GM19193 (cell line): Measurements from ENCODE around the gene SPRTN.

Experiments
- POLR2A ChIP-seq: IDR thresholded peaks from 4 replicates; pipeline ENCODE4 v1.6.1; 2011; ENCODE audit not compliant: insufficient read depth, insufficient read length; ENCODE audit errors: extremely low read depth

The SPRTN gene, protein sequence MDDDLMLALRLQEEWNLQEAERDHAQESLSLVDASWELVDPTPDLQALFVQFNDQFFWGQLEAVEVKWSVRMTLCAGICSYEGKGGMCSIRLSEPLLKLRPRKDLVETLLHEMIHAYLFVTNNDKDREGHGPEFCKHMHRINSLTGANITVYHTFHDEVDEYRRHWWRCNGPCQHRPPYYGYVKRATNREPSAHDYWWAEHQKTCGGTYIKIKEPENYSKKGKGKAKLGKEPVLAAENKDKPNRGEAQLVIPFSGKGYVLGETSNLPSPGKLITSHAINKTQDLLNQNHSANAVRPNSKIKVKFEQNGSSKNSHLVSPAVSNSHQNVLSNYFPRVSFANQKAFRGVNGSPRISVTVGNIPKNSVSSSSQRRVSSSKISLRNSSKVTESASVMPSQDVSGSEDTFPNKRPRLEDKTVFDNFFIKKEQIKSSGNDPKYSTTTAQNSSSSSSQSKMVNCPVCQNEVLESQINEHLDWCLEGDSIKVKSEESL

DNA sequence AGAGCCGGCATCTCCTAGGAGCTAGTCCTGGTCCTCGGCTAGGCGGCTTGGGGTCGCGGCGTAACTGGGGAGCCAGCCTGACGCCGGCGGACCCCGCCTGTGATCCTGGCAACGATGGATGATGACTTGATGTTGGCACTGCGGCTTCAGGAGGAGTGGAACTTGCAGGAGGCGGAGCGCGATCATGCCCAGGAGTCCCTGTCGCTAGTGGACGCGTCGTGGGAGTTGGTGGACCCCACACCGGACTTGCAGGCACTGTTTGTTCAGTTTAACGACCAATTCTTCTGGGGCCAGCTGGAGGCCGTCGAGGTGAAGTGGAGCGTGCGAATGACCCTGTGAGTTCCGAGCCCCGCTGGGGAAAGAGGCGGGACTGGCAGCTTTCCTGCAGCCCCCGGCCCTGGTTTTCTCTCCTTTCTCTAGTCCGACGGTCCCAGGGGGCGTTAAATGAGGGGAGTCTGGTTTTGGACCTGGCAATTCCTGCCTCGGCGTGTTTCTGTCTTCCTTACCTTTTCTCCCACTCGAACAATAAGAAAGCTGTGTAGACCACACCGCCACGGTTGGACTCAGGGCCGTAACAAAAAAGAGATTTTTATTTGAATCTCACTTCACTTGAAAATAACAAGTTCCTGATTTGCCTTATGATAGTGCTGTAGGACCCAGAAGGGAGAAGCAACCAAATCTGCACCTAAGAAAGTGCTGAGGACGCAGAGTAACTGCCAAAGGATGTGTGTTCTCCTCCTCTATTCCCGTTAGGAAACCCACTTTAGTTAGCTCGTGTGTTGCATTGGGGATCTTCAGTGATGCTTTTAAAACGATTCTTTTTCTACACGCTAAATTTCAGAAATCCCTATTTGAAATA lies at the start of gene SPRTN:
TSS of gene SPRTN (plus strand) at position 24 of the 859 bp plus-strand sequence. CDS start at position 115, 91 bp downstream.
- TF ChIP-seq POLR2A, result peak; percentile 57

DNA sequence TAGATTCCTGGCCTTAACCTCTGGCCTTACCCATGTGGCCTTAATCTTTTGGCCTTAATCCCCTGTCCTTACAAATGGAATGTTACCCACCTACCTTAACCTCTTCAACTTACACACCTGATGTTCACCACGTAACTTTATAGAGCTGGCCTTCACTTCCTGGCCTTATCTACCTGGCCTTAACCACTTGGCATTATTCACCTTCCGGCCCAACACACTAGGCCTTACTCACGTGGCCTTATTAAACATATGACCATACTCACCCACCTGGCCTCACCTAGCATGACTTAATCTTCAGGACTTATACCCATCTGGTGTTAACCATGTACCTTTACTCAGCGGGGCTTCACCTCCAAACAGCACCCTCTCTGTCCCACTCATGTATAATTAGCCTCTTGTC lies 42.2 kb upstream of the SPRTN start:
- no peak for TF ChIP-seq POLR2A

DNA sequence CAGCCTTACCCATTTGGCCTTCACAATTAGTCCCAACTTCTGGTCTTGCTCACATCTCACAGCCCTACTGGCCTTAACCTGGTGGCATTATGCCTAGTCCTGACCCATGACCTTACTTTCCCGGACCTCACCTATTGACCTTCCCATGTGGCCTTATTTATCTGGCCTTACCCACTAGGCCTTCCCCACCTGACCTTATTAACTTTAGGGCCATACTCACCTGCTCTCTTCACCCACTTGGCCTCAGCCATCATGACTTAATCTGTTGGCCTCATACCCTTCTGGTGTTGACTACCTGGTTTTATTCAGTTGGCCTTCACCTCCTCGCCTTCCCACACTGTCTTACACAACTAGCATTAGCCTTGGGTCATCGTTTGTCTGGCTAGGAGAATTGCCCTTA lies 36.1 kb upstream of the SPRTN start:
- no peak for TF ChIP-seq POLR2A

DNA sequence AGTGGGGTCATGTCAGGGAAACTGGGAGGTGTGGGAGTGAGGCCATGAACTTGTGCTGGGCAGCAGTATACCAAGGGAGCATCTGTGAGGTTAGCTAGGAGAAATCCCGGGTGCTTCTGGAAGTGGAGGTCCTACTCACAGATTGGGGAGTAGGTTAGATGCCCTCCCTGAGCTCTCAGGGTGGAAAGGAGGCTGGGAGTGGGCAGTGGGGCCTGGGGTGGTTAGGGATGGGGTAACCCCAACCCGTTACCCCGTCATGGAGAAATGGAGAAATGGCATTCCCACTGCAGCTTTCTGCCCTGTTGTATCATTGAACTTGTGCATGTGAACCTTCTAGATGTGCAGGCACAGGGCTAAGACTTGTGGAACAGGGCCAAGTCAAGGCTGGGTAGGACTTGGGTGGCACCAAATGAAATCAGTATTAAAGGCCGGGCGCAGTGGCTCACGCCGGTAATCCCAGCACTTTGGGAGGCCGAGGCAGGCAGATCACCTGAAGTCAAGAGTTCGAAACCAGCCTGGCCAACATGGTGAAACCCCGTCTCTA lies 27.6 kb upstream of the SPRTN start:
- no peak for TF ChIP-seq POLR2A

DNA sequence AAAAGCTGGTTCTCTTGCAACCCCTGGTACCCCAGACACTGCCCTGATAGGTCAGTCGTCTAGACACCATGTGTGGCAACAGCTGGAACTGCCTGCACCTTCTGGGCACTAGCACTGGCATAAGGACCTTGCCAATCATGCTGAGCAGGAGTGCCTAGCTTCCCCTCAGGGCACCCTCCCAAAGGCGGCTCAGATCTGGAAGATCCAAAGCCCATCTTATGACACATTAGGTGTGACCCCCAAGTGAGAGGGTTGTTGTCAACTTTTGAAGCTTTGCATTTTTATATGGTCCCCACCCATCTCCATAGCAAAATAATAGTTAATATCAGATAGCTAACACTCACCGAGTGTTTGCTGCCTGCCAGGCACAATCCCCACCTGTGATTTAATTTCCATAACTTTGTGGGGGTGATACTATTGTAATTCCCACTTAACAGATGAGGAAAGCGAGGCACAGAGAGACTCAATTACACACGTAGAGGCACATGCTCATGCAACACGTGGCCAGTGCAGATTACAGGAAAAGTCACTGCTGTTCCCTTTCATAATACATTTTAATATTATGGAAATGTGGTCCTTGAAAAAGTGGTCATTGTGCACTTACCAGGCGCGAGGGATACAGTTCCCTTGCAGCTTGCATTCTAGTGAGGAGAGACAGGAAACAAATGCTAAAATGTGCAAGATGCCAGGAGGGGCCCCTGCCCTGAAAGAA lies 26.2 kb upstream of the SPRTN start:
- no peak for TF ChIP-seq POLR2A

DNA sequence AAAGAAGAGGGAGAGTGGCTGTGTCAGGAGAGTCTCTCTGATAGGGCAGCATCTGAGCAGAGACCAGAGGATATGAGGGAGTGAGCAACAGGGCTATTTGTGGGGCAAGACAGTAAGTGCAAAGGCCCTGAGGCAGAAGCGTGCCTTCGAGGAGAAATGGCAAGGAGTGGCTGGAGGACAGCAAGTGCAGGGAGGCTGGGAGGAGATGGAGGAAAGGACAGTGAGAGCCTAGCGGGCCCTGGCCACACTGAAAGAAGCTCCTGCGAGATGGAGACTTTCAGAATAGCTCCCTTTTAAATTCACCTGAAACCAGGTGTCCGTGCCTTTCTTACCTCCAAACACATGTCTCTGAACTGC lies 25.7 kb upstream of the SPRTN start:
- TF ChIP-seq POLR2A, result no peak

DNA sequence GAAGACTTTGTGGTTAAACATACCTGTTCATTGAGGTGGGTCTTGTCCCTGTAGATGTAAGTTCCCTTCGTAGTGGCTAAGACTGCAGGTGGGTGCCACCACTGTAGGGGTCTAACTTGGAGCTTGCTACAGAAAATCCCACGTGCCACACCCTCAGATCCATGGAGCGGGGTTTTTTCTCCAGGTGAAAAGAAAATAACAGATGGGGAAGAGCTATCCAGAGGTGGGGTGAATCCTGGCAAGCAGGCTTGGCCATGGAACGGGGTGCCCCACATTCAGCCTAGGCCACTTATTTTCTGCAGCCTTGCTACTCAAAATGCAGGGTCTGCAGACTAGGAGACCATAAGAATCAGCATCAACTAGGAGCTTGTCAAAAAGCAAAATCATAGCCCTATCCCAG lies 24.4 kb upstream of the SPRTN start:
- no peak for TF ChIP-seq POLR2A

DNA sequence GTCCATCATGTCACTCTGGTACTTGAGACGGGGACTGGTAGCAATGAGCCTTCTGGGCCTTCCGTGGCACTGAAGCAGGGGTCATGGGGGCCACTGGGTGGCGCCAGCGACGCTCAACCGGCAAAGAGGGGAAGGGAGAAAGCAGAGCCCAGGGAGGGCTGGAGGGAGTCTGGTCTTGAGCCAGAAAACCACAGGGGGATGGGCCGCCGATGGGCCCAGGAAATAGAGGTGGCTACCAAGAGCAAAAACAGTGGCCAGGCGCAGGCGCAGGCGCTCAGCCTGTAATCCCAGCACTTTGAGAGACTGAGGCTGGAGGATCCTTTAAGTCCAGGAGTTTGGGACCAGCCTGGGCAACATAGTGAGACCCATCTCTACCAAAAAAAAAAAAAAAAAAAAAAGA lies 22.2 kb upstream of the SPRTN start:
- TF ChIP-seq POLR2A, result no peak

DNA sequence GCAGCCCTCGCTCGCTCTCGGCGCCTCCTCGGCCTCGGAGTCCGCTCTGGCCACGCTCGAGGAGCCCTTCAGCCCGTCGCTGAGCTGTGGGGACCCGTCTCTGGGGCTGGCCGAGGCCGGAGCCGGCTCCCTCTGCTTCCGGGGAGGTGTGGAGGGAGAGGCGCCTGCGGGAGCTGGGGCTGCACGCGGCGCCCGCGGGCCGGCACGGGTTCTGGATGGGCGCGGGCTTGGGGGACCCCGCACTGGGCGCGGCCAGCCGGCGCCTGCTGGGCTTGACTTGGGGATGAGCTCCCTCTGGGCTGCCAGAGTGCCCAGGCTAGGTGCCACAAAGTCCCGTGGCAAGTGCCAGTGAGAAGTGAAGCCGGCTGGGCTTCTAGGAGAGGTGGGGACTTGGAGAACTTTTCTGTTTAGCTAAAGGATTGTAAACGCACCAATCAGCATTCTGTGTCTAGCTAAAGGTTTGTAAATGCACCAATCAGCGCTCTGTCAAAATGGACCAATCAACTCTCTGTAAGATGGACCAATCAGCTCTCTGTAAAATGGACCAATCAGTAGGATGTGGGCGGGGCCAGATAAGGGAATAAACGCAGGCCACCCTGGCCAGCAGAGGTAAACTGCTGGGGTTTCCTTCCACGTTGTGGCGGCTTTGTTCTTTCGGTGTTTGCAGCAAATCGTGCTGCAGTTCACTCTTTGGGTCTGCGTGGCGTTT lies 20.6 kb upstream of the SPRTN start:
- TF ChIP-seq POLR2A, result no peak

DNA sequence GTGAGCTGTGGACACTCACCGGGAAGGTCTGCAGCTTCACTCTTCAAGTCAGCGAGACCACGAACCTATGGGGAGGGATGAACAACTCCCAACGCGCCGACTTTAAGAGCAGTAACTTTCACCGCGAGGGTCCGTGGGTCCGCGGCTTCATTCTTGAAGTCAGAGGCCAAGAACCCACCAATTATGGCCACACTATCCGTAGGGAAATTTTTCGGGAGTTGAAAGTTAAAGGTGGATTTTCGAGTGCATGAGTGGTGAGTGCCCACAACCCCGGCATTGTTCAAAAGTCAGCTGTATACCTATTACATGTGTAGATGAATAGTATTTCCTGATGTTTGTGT lies 20.1 kb upstream of the SPRTN start:
- TF ChIP-seq POLR2A, result no peak

DNA sequence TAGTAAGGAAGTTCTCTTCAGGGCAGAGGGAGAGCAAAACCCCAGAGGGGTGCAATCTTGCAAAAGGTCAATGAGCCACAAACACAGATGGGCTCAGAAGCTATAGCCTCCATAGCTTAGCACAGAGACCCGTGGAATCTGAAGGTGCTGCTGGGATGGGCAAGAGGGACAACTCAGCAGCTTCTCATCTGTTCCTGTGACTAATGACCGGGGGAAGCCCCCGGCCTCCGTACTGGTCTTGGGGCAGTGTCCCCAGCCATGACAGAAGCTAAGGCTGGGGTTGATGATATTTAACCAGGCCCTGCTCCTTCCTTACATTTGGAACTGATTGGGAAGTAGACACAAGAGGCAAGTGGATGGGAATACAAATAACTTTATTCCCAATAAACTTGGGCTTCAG lies 19.5 kb upstream of the SPRTN start:
- no peak for TF ChIP-seq POLR2A

DNA sequence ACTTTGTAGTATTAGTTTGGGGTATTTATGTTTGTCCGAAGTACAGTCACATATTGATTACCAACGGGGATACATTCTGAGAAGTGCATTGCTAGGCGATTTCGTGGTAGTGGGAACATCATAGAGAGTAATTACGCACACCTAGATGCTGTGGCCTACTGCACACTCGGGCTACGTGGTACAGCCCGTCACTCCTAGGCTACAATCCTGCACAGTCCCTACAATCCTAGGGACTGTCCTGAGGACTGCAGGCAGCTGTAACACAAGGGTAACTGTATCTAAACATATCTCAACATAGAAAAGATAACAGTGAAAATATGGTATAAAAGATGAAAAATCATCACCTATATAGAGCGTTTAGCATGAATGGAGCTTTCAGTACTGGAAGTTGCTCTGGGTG lies 19.0 kb upstream of the SPRTN start:
- TF ChIP-seq POLR2A, result no peak

DNA sequence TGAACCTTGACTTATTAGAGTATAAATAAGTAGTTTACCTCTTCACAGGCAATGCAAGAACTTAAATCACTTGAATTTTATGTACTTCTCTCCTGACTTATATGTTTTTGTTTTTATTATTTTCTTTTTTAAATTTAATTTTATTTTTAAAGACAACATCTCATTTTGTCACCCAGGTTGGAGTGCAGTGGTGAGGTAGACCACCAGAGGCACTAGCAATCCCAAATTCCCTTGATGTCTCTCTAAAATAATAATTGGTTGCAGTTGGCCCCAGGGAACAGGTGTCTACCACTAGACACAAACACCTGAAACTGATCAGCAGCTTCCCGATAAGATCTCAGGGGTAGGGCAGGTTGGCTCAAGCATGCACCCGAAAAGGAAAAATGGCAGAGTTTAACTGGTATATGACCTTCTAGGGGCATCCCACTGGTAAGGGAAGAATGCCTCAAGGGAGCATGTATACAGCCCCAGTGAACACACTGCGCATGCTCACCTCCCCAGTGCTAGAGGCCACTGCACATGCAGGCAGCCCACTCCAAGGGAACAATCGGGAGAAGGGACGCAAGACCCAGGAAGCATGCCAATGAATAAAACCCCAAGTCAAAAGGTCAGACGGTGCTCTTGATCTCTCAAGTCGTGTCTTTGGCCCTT lies 15.1 kb upstream of the SPRTN start:
- no peak for TF ChIP-seq POLR2A

DNA sequence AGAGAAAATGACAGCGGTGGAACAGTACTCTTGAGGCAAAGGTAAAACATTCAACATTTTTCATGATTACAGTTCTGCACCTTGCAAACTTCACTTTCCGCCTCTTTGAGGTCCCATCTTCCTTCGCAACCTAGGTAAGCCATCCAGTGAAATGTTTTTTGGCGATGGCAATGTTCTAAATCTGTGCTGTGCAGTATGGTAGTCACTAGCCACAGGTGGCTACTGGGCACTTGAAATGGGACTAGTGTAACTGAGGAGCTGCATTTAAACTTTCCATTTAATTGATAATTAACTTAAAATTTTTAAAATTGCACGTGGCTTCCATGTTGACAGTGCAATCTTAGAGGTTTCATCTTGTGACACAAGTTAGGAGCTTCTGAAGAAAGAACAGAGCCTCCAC lies 13.4 kb upstream of the SPRTN start:
- TF ChIP-seq POLR2A, result no peak

DNA sequence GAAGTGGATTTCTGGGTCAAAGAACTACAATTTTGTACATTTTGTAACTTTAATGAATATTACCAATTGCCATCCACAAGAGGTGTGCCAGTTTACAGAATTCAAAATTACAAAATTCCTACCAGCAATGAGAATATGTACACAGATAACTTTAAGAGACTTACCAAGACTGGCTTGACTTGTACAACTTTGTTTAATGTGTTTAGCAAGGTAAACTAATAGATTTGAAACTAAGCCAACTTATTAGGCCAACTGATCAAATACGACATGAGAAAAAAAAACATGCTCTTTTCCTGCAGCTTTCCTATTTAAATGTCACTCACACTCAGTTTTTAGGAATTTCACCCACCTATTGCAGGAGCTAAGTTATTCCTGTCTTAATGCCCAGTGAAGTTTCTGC lies 11.8 kb upstream of the SPRTN start:
- no peak for TF ChIP-seq POLR2A

DNA sequence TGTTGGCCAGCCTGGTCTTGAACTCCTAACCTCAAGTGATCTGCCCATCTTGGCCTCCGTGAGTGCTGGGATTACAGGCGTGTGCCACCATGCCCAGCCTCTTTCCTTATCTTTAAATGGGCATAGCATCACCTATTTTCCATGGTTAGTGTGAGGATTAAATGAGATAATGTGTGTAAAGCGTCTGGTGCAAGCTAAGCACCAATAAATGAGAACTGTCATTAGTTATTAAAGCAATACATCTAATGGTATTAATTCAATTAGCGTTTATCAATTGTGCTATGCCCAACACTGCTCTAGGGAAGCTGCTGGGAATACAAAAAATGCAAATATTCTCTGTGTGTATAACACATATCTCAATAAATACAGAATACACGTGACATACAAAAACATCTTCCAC lies 10.5 kb upstream of the SPRTN start:
- no peak for TF ChIP-seq POLR2A
